Measurements from ENCODE around the gene ERICH6B.

GRCh38 chr13:45582408-45583076 lies 33.0 kb downstream of the ERICH6B start:
- no peak for TF ChIP-seq CTCF (IDR thresholded peaks at IDR 0.05)
- TF ChIP-seq EP300 (IDR thresholded peaks at IDR 0.05) = no peak
- TF ChIP-seq POLR2A (IDR thresholded peaks at IDR 0.05) = no peak
